GM12872 (cell line): Measurements from ENCODE around the gene RHEX.

Experiments
- TF ChIP-seq, protein P1 (sequence below): IDR thresholded peaks from 3 replicates; pipeline ENCODE4 v1.5.1; 2011; ENCODE audit warnings: low read depth, mild to moderate bottlenecking, low read length, moderate library complexity; ENCODE audit not compliant: insufficient read depth

Gene RHEX

GRCh38 chr1:206127336-206127735, 74.4 kb downstream of the RHEX start:
- TF ChIP-seq, protein P1, sequence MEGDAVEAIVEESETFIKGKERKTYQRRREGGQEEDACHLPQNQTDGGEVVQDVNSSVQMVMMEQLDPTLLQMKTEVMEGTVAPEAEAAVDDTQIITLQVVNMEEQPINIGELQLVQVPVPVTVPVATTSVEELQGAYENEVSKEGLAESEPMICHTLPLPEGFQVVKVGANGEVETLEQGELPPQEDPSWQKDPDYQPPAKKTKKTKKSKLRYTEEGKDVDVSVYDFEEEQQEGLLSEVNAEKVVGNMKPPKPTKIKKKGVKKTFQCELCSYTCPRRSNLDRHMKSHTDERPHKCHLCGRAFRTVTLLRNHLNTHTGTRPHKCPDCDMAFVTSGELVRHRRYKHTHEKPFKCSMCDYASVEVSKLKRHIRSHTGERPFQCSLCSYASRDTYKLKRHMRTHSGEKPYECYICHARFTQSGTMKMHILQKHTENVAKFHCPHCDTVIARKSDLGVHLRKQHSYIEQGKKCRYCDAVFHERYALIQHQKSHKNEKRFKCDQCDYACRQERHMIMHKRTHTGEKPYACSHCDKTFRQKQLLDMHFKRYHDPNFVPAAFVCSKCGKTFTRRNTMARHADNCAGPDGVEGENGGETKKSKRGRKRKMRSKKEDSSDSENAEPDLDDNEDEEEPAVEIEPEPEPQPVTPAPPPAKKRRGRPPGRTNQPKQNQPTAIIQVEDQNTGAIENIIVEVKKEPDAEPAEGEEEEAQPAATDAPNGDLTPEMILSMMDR: no peak

DNA sequence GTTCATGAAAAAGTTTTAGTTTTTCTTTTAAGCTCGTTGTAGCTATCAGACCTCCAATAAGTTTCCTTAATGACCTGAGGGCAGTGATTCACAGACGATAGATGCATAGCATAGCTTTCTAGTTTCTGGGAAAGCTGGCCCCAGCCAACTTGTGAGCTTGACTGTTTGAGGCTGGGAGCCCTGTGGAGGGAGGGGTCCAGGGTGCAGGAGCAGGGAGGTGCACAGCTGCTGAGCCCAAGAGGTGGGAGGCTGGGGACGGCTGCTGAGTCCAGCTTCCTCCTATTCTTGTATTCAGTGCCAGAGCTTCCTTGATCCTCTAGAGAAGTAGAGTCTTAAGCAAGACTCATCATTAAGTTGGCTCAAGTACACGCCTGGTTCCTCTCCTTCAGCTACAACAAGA, 75.2 kb downstream of the RHEX start:
- TF ChIP-seq, protein P1: no peak

- TF ChIP-seq, protein P1: no peak
Measured at GRCh38 chr1:206131037-206131436, 78.1 kb downstream of the RHEX start.

GRCh38 chr1:206133751-206134415, 80.9 kb downstream of the RHEX start:
- TF ChIP-seq, protein P1: no peak

DNA sequence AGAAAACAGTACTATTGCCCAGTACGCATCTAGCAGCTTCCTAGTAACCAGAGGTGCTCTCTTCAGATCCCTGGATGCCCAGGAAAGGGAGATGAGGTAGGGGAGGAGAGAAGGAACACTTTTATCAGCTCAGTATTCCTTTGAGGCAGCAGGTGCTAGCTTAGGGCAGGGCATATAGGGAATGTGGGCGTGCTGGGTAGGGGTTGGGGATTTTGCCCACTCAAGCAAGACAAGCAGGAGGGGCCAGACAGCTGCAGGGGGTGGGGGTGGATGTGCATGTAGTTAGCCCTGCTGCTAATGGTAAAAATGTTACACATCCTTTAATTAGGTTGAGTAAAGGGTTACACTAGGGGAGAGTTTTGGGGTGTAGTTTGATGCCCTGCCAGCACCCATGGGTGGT, 82.3 kb downstream of the RHEX start:
- TF ChIP-seq, protein P1: no peak

DNA sequence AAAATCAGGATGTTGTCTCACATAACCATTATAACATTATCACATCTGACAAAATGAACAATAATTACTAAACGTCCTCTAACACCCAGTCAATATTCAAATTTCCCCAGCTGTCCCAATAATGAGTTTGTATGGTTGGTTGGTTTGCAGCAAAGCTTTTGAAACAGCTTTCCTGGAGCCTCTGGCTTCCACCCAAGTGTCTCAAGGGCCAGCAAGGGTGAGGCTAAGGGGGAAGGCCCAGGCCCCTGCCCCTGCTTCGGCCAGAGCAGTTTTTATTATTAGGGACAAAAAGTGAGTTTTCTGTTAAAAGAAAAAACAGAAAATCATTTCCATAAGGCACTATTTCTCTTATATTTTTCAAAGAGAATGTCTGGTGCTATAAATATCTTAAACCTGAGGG, 83.3 kb downstream of the RHEX start:
- TF ChIP-seq, protein P1: no peak

DNA sequence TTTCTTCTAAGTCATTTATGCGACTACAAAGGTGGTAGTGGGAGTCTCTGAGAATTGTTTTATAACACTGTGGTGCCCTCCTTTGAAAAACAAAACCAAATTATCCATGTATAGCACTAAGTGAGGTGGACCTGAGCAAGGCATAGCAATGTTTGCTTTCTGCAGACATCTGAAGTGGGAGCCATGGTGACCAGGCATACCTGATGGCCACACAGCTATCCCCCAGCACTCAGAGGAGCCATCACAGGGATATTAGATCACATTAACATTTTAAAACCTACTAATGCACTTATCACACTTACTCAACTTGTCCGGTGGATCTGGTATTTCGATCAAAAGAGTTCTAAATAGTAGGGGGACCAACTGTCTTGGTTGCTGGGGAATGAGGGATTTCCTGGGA, 89.0 kb downstream of the RHEX start:
- TF ChIP-seq, protein P1: no peak
